ENCODE measurements around the gene RNF31.
"Not testable (repeated sequence)": the region's sequence is repeated elsewhere in the genome, so short reads cannot be mapped to it uniquely, and the experiment has no call there.

Gene RNF31

GRCh38 chr14:24184104-24184970 lies 37.0 kb downstream of the RNF31 start:
- DNase-seq, result no peak

GRCh38 chr14:24185026-24185425 lies 37.7 kb downstream of the RNF31 start:
- no peak for DNase-seq

GRCh38 chr14:24185741-24186140 lies 38.4 kb downstream of the RNF31 start:
- no peak for DNase-seq

GRCh38 chr14:24186831-24187538 lies 39.7 kb downstream of the RNF31 start:
- DNase-seq, result no peak

GRCh38 chr14:24187539-24187915 lies 40.2 kb downstream of the RNF31 start:
- DNase-seq, result no peak

- peak; percentile 96 for DNase-seq
Measured at GRCh38 chr14:24188251-24189058, 41.2 kb downstream of the RNF31 start, which contains the start of gene IPO4. TSS of gene IPO4 (minus strand) at chr14:24188816. CDS start at chr14:24188787, 29 bp downstream.

GRCh38 chr14:24189059-24189375 lies 41.7 kb downstream of the RNF31 start:
- DNase-seq, result no peak

- no peak for DNase-seq
Measured at GRCh38 chr14:24189460-24189859, 42.2 kb downstream of the RNF31 start.

GRCh38 chr14:24190416-24190815 lies 43.1 kb downstream of the RNF31 start:
- no peak for DNase-seq

- DNase-seq, result no peak
Measured at GRCh38 chr14:24192933-24193332, 45.6 kb downstream of the RNF31 start.

- no peak for DNase-seq
Measured at GRCh38 chr14:24194186-24194872, 47.0 kb downstream of the RNF31 start.

GRCh38 chr14:24194873-24195185 lies 47.5 kb downstream of the RNF31 start:
- DNase-seq, result no peak

GRCh38 chr14:24195186-24196070 lies 48.1 kb downstream of the RNF31 start, which contains the start of gene TM9SF1:
TSS of gene TM9SF1 (minus strand) at chr14:24195441. CDS start at chr14:24195019, 422 bp downstream.
- peak; percentile 93 for DNase-seq

GRCh38 chr14:24196071-24197055 lies 49.1 kb downstream of the RNF31 start:
- DNase-seq, result no peak

- no peak for DNase-seq
Measured at GRCh38 chr14:24197056-24197450, 49.8 kb downstream of the RNF31 start.

GRCh38 chr14:24198814-24199524 lies 51.7 kb downstream of the RNF31 start:
- DNase-seq, result no peak

GRCh38 chr14:24202538-24202937 lies 55.2 kb downstream of the RNF31 start:
- DNase-seq, result not testable (repeated sequence)

- DNase-seq, result not testable (repeated sequence)
Measured at GRCh38 chr14:24203249-24203886, 56.1 kb downstream of the RNF31 start.
